ENCODE measurements around the gene GH1. TPM values are rescaled to one million over a fixed set of nuclear protein-coding genes. Genes with fewer than 3 reads are reported as not detected.
"Not testable (repeated sequence)": the region's sequence is repeated elsewhere in the genome, so short reads cannot be mapped to it uniquely, and the experiment has no call there.

The GH1 gene
- polyA plus RNA-seq, 1 experiment = not detected

GRCh38 chr17:63907161-63907778, 11.4 kb downstream of the GH1 start:
- H3K27me3 ChIP-seq (ENCODE audit: control insufficient read depth, insufficient read depth, low read length); POLR2A ChIA-PET; DNase-seq (ENCODE audit: low read depth); H3K4me3 ChIP-seq (ENCODE audit: low read depth, low read length); H3K36me3 ChIP-seq (ENCODE audit: control insufficient read depth, insufficient read depth, low read length): not testable (repeated sequence)
- TF ChIP-seq CTCF (IDR thresholded peaks at IDR 0.05; ENCODE audit: insufficient read depth, low read depth, low read length) = peak; percentile 24; the same call in 1 of the 2 replicates
- CTCF ChIA-PET = interaction anchor here (0.9 to 8.5 kb wide), 3 partner anchors 11 to 26 kb away, joined by 3 to 53 read pairs (median 6); partner anchors contain the start of genes GH1 and GH2

DNA sequence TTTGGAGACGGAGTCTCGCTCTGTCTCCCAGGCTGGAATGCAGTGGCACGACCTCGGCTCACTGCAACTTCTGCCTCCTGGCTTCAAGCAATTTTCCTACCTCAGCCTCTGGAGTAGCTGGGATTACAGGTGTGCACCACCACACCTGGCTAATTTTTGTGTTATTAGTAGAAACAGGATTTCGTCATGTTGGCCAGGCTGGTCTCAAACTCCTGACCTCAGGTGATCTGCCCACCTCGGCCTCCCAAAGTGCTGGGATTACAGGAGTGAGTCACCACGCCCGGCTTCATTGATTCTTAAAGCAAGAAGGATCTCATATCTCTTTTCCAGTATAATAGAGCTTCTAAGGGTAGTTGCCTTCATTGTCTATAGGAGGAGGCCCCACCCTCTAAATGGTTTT, 13.8 kb downstream of the GH1 start:
- POLR2A ChIA-PET; H3K27me3 ChIP-seq (ENCODE audit: control insufficient read depth, insufficient read depth, low read length); H3K36me3 ChIP-seq (ENCODE audit: control insufficient read depth, insufficient read depth, low read length); H3K4me3 ChIP-seq (ENCODE audit: low read depth, low read length); DNase-seq (ENCODE audit: low read depth): not testable (repeated sequence)
- CTCF ChIA-PET = interaction anchor here (0.6 to 8.5 kb wide), 13 partner anchors 7 to 127 kb away, joined by 3 to 53 read pairs (median 4); partner anchors contain the start of genes CSHL1, GH1 and GH2

- H3K4me3 ChIP-seq (ENCODE audit: low read depth, low read length); H3K27me3 ChIP-seq (ENCODE audit: control insufficient read depth, insufficient read depth, low read length); DNase-seq (ENCODE audit: low read depth); POLR2A ChIA-PET; H3K36me3 ChIP-seq (ENCODE audit: control insufficient read depth, insufficient read depth, low read length): not testable (repeated sequence)
- CTCF ChIA-PET = interaction anchor here (0.7 to 8.5 kb wide), 14 partner anchors 8 to 230 kb away, joined by 3 to 53 read pairs (median 3); partner anchors contain the start of genes CSHL1, GH1 and ICAM2
- TF ChIP-seq CTCF (IDR thresholded peaks at IDR 0.05; ENCODE audit: insufficient read depth, low read depth, low read length) = peak; percentile 42
Observed at GRCh38 chr17:63903787-63904201, 14.8 kb downstream of the GH1 start.

DNA sequence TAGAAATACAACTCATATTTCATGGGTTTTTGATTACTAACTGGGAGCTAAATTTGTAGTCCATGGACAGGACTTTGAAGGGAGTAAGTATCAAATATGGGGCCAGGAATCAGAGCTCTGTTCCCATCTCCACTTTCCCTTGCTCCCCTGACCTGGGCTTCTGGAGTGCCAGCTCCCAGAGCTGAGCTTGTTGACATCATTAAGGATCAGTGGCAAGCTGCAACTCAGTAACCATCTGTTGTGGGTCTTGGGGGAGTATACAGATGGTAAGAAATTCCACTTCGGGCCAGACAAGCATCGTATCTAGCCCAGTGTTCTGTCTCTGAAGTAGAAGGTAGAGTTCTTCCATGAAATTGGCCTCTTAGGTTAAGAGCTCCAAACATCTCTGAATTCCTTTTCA, 16.7 kb downstream of the GH1 start:
- ChIA-PET POLR2A (interaction anchor here (0.6 kb wide), 1 partner anchor 39 kb away, joined by 3 read pairs; no protein-coding TSS in a partner anchor), CTCF (interaction anchor here (0.7 to 8.5 kb wide), 8 partner anchors 10 to 395 kb away, joined by 3 to 53 read pairs (median 10); partner anchors contain the start of genes CSHL1, GH1 and GH2)
- not testable (repeated sequence) for H3K36me3 ChIP-seq (ENCODE audit: control insufficient read depth, insufficient read depth, low read length); H3K4me3 ChIP-seq (ENCODE audit: low read depth, low read length); DNase-seq (ENCODE audit: low read depth); H3K27me3 ChIP-seq (ENCODE audit: control insufficient read depth, insufficient read depth, low read length)

DNA sequence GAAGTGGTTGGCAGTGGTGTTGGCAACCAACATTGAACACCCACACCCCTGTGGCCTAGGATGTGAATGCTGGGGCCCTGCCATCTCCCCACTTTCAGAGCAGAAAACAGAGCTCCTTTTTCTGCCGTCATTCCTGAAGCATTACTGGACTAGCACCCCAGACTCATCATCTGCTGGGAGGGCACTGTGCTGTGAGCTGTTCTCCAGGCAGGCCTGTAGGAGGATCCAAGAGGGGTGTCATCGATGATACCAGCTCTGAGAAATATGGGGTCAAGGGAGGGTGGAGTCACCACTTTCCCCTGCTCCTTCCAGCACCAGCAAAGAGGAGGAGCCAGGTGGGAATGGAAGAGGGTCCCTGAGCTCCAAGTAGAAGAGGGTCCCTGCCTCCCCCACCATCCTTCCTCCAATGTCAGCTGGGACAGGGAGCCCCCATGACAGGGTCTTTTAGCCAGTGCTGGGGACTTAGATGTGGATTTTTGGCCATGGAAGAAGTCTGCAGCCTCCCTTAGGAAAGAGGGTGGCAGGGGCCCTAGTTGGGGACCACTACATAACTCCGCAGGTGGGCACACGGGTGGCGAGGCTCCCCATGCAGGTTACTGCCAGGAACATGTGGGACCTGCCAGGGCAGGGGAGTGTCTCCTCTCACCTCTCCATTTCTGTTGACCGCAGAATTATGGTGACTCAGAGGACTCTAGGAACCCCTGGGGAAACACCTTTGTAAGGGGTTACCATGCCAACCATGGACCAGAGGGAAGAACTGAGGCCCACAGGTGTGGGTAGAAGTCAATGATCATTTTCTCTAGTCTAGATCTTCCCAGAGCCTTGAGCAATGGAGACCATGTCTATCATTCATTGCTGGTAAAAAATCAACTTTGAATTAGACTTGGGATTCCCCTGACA, 19.5 kb downstream of the GH1 start:
- H3K27me3 ChIP-seq (ENCODE audit: control insufficient read depth, insufficient read depth, low read length); H3K4me3 ChIP-seq (ENCODE audit: low read depth, low read length); H3K36me3 ChIP-seq (ENCODE audit: control insufficient read depth, insufficient read depth, low read length); POLR2A ChIA-PET; DNase-seq (ENCODE audit: low read depth): not testable (repeated sequence)
- CTCF ChIA-PET = interaction anchor here (1.3 kb wide), 1 partner anchor 48 kb away, joined by 3 read pairs; no protein-coding TSS in a partner anchor

- H3K4me3 ChIP-seq (ENCODE audit: low read depth, low read length); DNase-seq (ENCODE audit: low read depth); H3K27me3 ChIP-seq (ENCODE audit: control insufficient read depth, insufficient read depth, low read length); H3K36me3 ChIP-seq (ENCODE audit: control insufficient read depth, insufficient read depth, low read length); CTCF ChIA-PET; POLR2A ChIA-PET: not testable (repeated sequence)
Observed at GRCh38 chr17:63896524-63897354, 21.9 kb downstream of the GH1 start, which contains the start of gene CSH1. CSH1 (minus strand) TSS chr17:63896574; CDS start chr17:63896511, 63 bp downstream.

GRCh38 chr17:63894821-63895220, 23.8 kb downstream of the GH1 start:
- H3K4me3 ChIP-seq (ENCODE audit: low read depth, low read length); H3K36me3 ChIP-seq (ENCODE audit: control insufficient read depth, insufficient read depth, low read length); POLR2A ChIA-PET; DNase-seq (ENCODE audit: low read depth): not testable (repeated sequence)
- peaks cover 11% of the 10 kb centered on the region for H3K27me3 ChIP-seq (ENCODE audit: control insufficient read depth, insufficient read depth, low read length)
- CTCF ChIA-PET = interaction anchor here (2.7 kb wide), 1 partner anchor 11 kb away, joined by 12 read pairs; no protein-coding TSS in a partner anchor

GRCh38 chr17:63894021-63894420, 24.6 kb downstream of the GH1 start:
- H3K27me3 ChIP-seq (ENCODE audit: control insufficient read depth, insufficient read depth, low read length) = peaks cover 11% of the 10 kb centered on the region
- POLR2A ChIA-PET; H3K36me3 ChIP-seq (ENCODE audit: control insufficient read depth, insufficient read depth, low read length); H3K4me3 ChIP-seq (ENCODE audit: low read depth, low read length); DNase-seq (ENCODE audit: low read depth): not testable (repeated sequence)
- CTCF ChIA-PET = interaction anchor here (0.8 to 2.7 kb wide), 2 partner anchors 10 to 18 kb away, joined by 3 to 12 read pairs; partner anchors contain the start of gene CSHL1
